Body of pancreas (tissue), 4 donors: ENCODE data around the gene HID1.
"Not testable (repeated sequence)": the region's sequence is repeated elsewhere in the genome, so short reads cannot be mapped to it uniquely, and the experiment has no call there.

Source experiments
- CTCF ChIP-seq, 7 experiments: fragments of 450-650 bp in 4 of 7; fragments of 200-600 bp in 3 of 7; sonication (generic) in 3 of 7; IDR thresholded peaks; one replicate each; pipeline ENCODE4 v1.5.1; 2016 to 2019; ENCODE audit warnings: antibody characterized with exemption in 7 of 7
- POLR2A ChIP-seq, 3 donors: fragments of 450-650 bp; IDR thresholded peaks; one replicate each; pipeline ENCODE4 v1.6.1; 2016; ENCODE audit warnings: antibody characterized with exemption in 3 of 3, mild to moderate bottlenecking in 2 of 3

GRCh38 chr17:74911423-74911822 is 61.1 kb downstream of the HID1 start:
- TF ChIP-seq CTCF, POLR2A (IDR thresholded peaks at IDR 0.05): not testable (repeated sequence)
